Peyer's patch (tissue), 4 donors: Measurements from ENCODE around the gene KRTAP9-2.

Source experiments
- CTCF ChIP-seq, 6 experiments: fragments of 450-650 bp in 4 of 6; fragments of 200-600 bp in 2 of 6; sonication (generic) in 1 of 6; IDR thresholded peaks; one replicate each; pipeline ENCODE4 v1.5.1; 2017 to 2019; ENCODE audit warnings: antibody characterized with exemption in 6 of 6, mild to moderate bottlenecking in 3 of 6, moderate library complexity in 1 of 6
- POLR2A ChIP-seq, 2 donors: fragments of 450-650 bp; IDR thresholded peaks; one replicate each; pipeline ENCODE4 v1.5.1; 2017; ENCODE audit warnings: antibody characterized with exemption in 2 of 2, mild to moderate bottlenecking in 2 of 2, moderate library complexity in 2 of 2

GRCh38 chr17:41212524-41213169 lies 13.8 kb upstream of the KRTAP9-2 start:
- no peak for TF ChIP-seq CTCF (IDR thresholded peaks at IDR 0.05)
- no peak for TF ChIP-seq POLR2A (IDR thresholded peaks at IDR 0.05)
